H9 (cell line): ENCODE results near the gene ZFP62. TPM values are rescaled to one million over a fixed set of nuclear protein-coding genes. Genes with fewer than 3 reads are reported as not detected.

Experiments used
- DNase-seq: peaks from one replicate; pipeline ENCODE4 v3.0.0-alpha.2; 2017
- H2AFZ ChIP-seq: one replicate; pipeline ENCODE4 v1.6.1; 2013; ENCODE audit warnings: mild to moderate bottlenecking, low read length, control low read depth, moderate library complexity
- H2AK5ac ChIP-seq: 2 replicates; pipeline ENCODE4 v1.6.1; 2013; ENCODE audit warnings: low read length, control low read depth, mixed read lengths; ENCODE audit not compliant: insufficient read length
- H2BK120ac ChIP-seq: one replicate; pipeline ENCODE4 v1.6.1; 2013; ENCODE audit warnings: low read depth, mild to moderate bottlenecking, low read length, control low read depth, inconsistent platforms; ENCODE audit not compliant: poor library complexity, severe bottlenecking
- H2BK12ac ChIP-seq: 2 replicates; pipeline ENCODE4 v1.6.1; 2013; ENCODE audit warnings: low read length, control low read depth, mixed read lengths, low read depth; ENCODE audit not compliant: insufficient read length
- H2BK15ac ChIP-seq: 2 replicates; pipeline ENCODE4 v1.6.1; 2013; ENCODE audit warnings: low read depth, low read length, control low read depth
- H2BK20ac ChIP-seq: one replicate; pipeline ENCODE4 v1.6.1; 2013; ENCODE audit warnings: low read depth, mild to moderate bottlenecking, low read length, control low read depth, inconsistent platforms; ENCODE audit not compliant: poor library complexity, severe bottlenecking
- H2BK5ac ChIP-seq: 2 replicates; pipeline ENCODE4 v1.6.1; 2013; ENCODE audit warnings: low read length, control low read depth, mixed read lengths; ENCODE audit not compliant: insufficient read length
- H3K14ac ChIP-seq: 2 replicates; pipeline ENCODE4 v1.6.1; 2013; ENCODE audit warnings: low read length, control low read depth; ENCODE audit not compliant: insufficient read depth
- H3K18ac ChIP-seq: 2 replicates; pipeline ENCODE4 v1.6.1; 2013; ENCODE audit warnings: low read depth, mild to moderate bottlenecking, mixed read lengths, low read length, control low read depth; ENCODE audit not compliant: insufficient read length
- H3K23ac ChIP-seq: 2 replicates; pipeline ENCODE4 v1.6.1; 2013; ENCODE audit warnings: low read length, control low read depth, mixed read lengths, low read depth; ENCODE audit not compliant: insufficient read length
- H3K23me2 ChIP-seq: 2 replicates; pipeline ENCODE4 v1.6.1; 2013; ENCODE audit warnings: low read depth, mild to moderate bottlenecking, mixed read lengths, low read length, control low read depth; ENCODE audit not compliant: insufficient read length, poor library complexity, severe bottlenecking
- H3K27ac ChIP-seq: 2 replicates; pipeline ENCODE4 v1.5.1; 2013; ENCODE audit warnings: low read length, control low read depth, mixed read lengths, low read depth; ENCODE audit not compliant: insufficient read length
- H3K27me3 ChIP-seq: 2 replicates; pipeline ENCODE4 v1.6.1; 2013; ENCODE audit warnings: low read length, control low read depth, inconsistent platforms; ENCODE audit not compliant: insufficient read depth
- H3K4ac ChIP-seq: 2 replicates; pipeline ENCODE4 v1.6.1; 2013; ENCODE audit warnings: low read depth, mild to moderate bottlenecking, control low read depth, inconsistent platforms, low read length, moderate library complexity
- H3K4me1 ChIP-seq: 2 replicates; pipeline ENCODE4 v1.6.1; 2013; ENCODE audit warnings: low read length, control low read depth, inconsistent platforms; ENCODE audit not compliant: insufficient read depth
- H3K4me2 ChIP-seq: 2 replicates; pipeline ENCODE4 v1.6.1; 2013; ENCODE audit warnings: low read length, control low read depth, mixed read lengths; ENCODE audit not compliant: insufficient read length, insufficient read depth
- H3K56ac ChIP-seq: 2 replicates; pipeline ENCODE4 v1.6.1; 2013; ENCODE audit warnings: low read depth, mild to moderate bottlenecking, mixed read lengths, low read length, control low read depth; ENCODE audit not compliant: insufficient read length
- H3K79me1 ChIP-seq: 2 replicates; pipeline ENCODE4 v1.6.1; 2013; ENCODE audit warnings: low read depth, mild to moderate bottlenecking, moderate library complexity, low read length, control low read depth, inconsistent platforms; ENCODE audit not compliant: insufficient read depth, poor library complexity, severe bottlenecking
- H3K79me2 ChIP-seq: 2 replicates; pipeline ENCODE4 v1.6.1; 2013; ENCODE audit warnings: low read length, control low read depth, inconsistent platforms; ENCODE audit not compliant: insufficient read depth
- H3K9ac ChIP-seq: 2 replicates; pipeline ENCODE4 v1.6.1; 2013; ENCODE audit warnings: low read length, control low read depth, mixed read lengths; ENCODE audit not compliant: insufficient read length; ENCODE audit errors: extremely low read depth
- H3K9me3 ChIP-seq: one replicate; pipeline ENCODE4 v1.6.1; 2013; ENCODE audit warnings: low read depth, low read length, inconsistent platforms; ENCODE audit not compliant: control insufficient read depth
- H3T11ph ChIP-seq: one replicate; pipeline ENCODE4 v1.6.1; 2013; ENCODE audit warnings: mild to moderate bottlenecking, low read length, control low read depth, inconsistent platforms
- H4K20me1 ChIP-seq: one replicate; pipeline ENCODE4 v1.6.1; 2013; ENCODE audit not compliant: control insufficient read depth, insufficient read length, insufficient read depth
- H4K5ac ChIP-seq: 2 replicates; pipeline ENCODE4 v1.6.1; 2013; ENCODE audit warnings: low read depth, mild to moderate bottlenecking, mixed read lengths, low read length, control low read depth; ENCODE audit not compliant: insufficient read length
- H4K8ac ChIP-seq: replicated peaks from 2 replicates; pipeline ENCODE4 v1.6.1; 2013; ENCODE audit warnings: low read length, control low read depth, mixed read lengths, low read depth; ENCODE audit not compliant: insufficient read length
- H4K91ac ChIP-seq: 2 replicates; pipeline ENCODE4 v1.6.1; 2013; ENCODE audit warnings: low read depth, mild to moderate bottlenecking, moderate library complexity, mixed read lengths, low read length, control low read depth; ENCODE audit not compliant: insufficient read length
- H3K27ac Mint-ChIP-seq, 3 experiments: 2 replicates in 2 of 3; 3 replicates in 1 of 3; pipeline ENCODE4 v1.8.0; 2020 to 2021; ENCODE audit warnings: mixed read lengths in 3 of 3, mild to moderate bottlenecking in 1 of 3, moderate library complexity in 1 of 3
- H3K27me3 Mint-ChIP-seq: 2 replicates; pipeline ENCODE4 v1.8.0; 2021; ENCODE audit warnings: low read depth, mild to moderate bottlenecking, moderate library complexity, mixed read lengths
- H3K36me3 Mint-ChIP-seq, 3 experiments: 2 replicates in 2 of 3; 3 replicates in 1 of 3; pipeline ENCODE4 v1.8.0; 2020 to 2021; ENCODE audit warnings: low read depth in 3 of 3, mixed read lengths in 3 of 3; ENCODE audit not compliant: insufficient read depth in 1 of 3
- H3K4me1 Mint-ChIP-seq, 2 experiments: 2 replicates each; pipeline ENCODE4 v1.8.0; 2020; ENCODE audit warnings: mixed read lengths in 2 of 2
- H3K4me3 Mint-ChIP-seq, 2 experiments: 2 replicates in 1 of 2; 3 replicates in 1 of 2; pipeline ENCODE4 v1.8.0; 2020 to 2021; ENCODE audit warnings: mild to moderate bottlenecking in 2 of 2, mixed read lengths in 2 of 2, moderate library complexity in 1 of 2
- H3K9me3 Mint-ChIP-seq, 2 experiments: 2 replicates in 1 of 2; 3 replicates in 1 of 2; pipeline ENCODE4 v1.8.0; 2020; ENCODE audit warnings: mild to moderate bottlenecking in 2 of 2, mixed read lengths in 2 of 2, moderate library complexity in 1 of 2
- CTCF ChIP-seq: fragments of 200-600 bp; sonication (generic); conservative IDR thresholded peaks from 3 replicates; pipeline ENCODE4 v1.8.0; 2021; ENCODE audit warnings: antibody characterized with exemption, mild to moderate bottlenecking
- WGBS: extraction: QIAGEN DNeasy Blood & Tissue Kit; methylation state at CpG from one replicate; pipeline ENCODE4 v1.1.7; 2013; ENCODE audit warnings: missing lambda C conversion rate, low lambda C conversion rate, mixed read lengths; ENCODE audit not compliant: insufficient read length; ENCODE audit errors: extremely low coverage; 5-methylcytosine and 5-hydroxymethylcytosine counted together
- total RNA-seq: library from RNA; stranded (reverse); gene quantifications from 2 replicates; pipeline ENCODE4 v1.2.1, GENCODE V29; 2021

ZFP62 gene
- total RNA-seq, 1 experiment from 2014 or later, result 16.2 TPM

GRCh38 chr5:180839935-180840334 is 21.1 kb downstream of the ZFP62 start:
- H3K4me2 ChIP-seq, result no peak overlapping the region
- no peaks in the 10 kb centered on the region for H3K79me2 ChIP-seq
- H3K23ac ChIP-seq, result no peak overlapping the region
- H3K4ac ChIP-seq, result no peak overlapping the region
- no peak overlapping the region for H2BK5ac ChIP-seq
- H3K9me3 ChIP-seq, result no peaks in the 10 kb centered on the region
- no peak overlapping the region for H3K27ac ChIP-seq
- H2AFZ ChIP-seq, result no peak overlapping the region
- no peak overlapping the region for H2BK15ac ChIP-seq
- H2BK12ac ChIP-seq, result no peak overlapping the region
- H3K9me3 Mint-ChIP-seq, result peaks cover 23 to 26% of the 10 kb centered on the region in 2 experiments
- no peaks in the 10 kb centered on the region for H3K79me1 ChIP-seq
- H3K4me3 Mint-ChIP-seq, result no peak overlapping the region
- H3K27me3 ChIP-seq, result no peaks in the 10 kb centered on the region
- no peak for DNase-seq
- no peaks in the 10 kb centered on the region for H3K23me2 ChIP-seq
- no peak overlapping the region for H4K8ac ChIP-seq
- H3K27me3 Mint-ChIP-seq, result peaks cover 22% of the 10 kb centered on the region
- peaks cover 6 to 24% (median 11%) of the 10 kb centered on the region in 3 experiments; a peak in 5 of 7 replicates for H3K36me3 Mint-ChIP-seq
- no peak overlapping the region for H2AK5ac ChIP-seq
- H4K20me1 ChIP-seq, result peaks cover 3% of the 10 kb centered on the region
- no peak overlapping the region for H4K5ac ChIP-seq
- no peak overlapping the region for H3K18ac ChIP-seq
- H2BK120ac ChIP-seq, result no peak overlapping the region
- H3K14ac ChIP-seq, result no peak overlapping the region
- WGBS, result no CpG with 5 or more reads among the region's 3 CpGs
- no peak overlapping the region for H3K56ac ChIP-seq
- H3K4me1 Mint-ChIP-seq, result peaks cover 19 to 21% of the 10 kb centered on the region in 2 experiments
- no peak overlapping the region for H3K9ac ChIP-seq
- no peak overlapping the region for H4K91ac ChIP-seq
- no peak for TF ChIP-seq CTCF
- H2BK20ac ChIP-seq, result no peak overlapping the region
- H3K27ac Mint-ChIP-seq, result no peak overlapping the region; a peak in 1 of 7 replicates
- no peaks in the 10 kb centered on the region for H3K4me1 ChIP-seq
- no peak overlapping the region for H3T11ph ChIP-seq
